ENCODE measurements around the gene VWA7.

VWA7 gene

GRCh38 chr6:31736021-31736767 is 40.9 kb downstream of the VWA7 start, which contains the start of gene CLIC1:
TSS of gene CLIC1 (minus strand) at chr6:31736530. CDS start at chr6:31736300, 230 bp downstream.
- Histone ChIP-seq H3K4me1 (ENCODE audit: control insufficient read depth, insufficient read depth, low read length) (peaks cover 15% of the 10 kb centered on the region), H3K9ac (ENCODE audit: low read length) (peak within 1 kb of the TSS; percentile 97), H3K36me3 (ENCODE audit: control insufficient read depth, insufficient read depth, low read length) (peaks cover 24% of the 10 kb centered on the region), H3K4me3 (ENCODE audit: low read length) (peak within 1 kb of the TSS; percentile 98), H3K27ac (ENCODE audit: low read depth, low read length) (peak within 1 kb of the TSS; percentile 92), H3K27me3 (ENCODE audit: control insufficient read depth, insufficient read depth, low read length) (no peaks in the 10 kb centered on the region)

DNA sequence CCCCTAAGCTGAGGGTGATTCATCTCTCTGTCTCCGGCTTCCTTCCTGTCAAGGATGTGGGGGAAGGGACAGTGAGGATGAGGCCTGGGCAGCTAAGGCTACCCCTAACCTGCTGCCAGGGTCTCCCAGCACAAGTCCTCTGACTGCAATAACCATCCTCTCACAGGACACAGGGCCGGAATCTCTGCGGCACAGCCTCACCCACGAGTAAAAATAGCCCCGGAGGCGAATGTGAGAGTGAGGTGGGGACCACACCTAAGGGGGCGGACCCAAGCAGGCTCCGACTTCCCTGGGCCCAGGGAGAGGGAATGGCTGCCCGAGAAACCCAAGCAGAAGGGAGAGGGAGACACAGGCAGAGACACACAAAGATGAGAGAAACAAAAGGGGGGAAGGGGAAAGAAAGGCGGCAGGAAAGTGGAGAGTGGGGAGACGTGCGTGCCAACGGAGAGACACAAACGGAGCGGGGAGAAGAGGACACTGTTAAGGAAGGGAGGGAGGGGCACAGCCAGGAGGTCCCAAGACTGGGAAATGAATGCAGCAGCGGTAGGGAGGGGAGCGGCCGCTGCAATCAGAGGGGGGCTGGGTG is 42.2 kb downstream of the VWA7 start:
- peaks cover 24% of the 10 kb centered on the region for H3K36me3 ChIP-seq (ENCODE audit: control insufficient read depth, insufficient read depth, low read length)
- H3K27me3 ChIP-seq (ENCODE audit: control insufficient read depth, insufficient read depth, low read length) = no peaks in the 10 kb centered on the region
- peak overlapping the region; percentile 98 for H3K4me3 ChIP-seq (ENCODE audit: low read length)
- H3K9ac ChIP-seq (ENCODE audit: low read length) = peak overlapping the region; percentile 97
- peaks cover 15% of the 10 kb centered on the region for H3K4me1 ChIP-seq (ENCODE audit: control insufficient read depth, insufficient read depth, low read length)
- peak overlapping the region; percentile 92 for H3K27ac ChIP-seq (ENCODE audit: low read depth, low read length)

DNA sequence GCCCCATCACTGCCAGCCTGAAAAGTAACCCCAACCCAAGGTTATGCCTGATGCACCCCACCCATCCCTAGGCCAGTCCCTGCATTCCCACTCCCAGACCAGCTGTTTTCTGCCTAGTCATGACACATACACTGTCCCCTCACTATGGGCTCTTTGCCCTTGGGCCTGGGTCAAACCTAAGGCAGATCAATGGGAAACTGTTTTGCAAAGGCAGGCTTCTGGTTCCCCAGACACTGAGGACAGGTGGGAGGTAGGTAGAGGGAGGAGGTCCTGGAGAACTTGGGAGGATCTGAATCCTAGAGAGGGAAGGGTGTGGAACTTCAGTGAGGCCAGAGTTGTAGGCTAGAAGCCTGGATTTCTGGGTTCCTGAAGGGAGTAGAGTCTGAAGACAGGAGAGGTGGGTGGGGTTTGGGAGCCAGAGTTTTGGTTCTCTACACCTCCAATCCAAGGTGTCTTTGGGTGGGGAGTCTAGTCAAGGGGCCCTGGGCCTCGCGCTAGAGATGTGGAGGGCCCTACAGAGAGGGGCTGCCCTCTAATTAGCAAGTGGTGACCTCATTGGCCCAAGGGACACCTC is 42.8 kb downstream of the VWA7 start:
- Histone ChIP-seq H3K27me3 (ENCODE audit: control insufficient read depth, insufficient read depth, low read length) (no peaks in the 10 kb centered on the region), H3K9ac (ENCODE audit: low read length) (peak overlapping the region; percentile 97), H3K36me3 (ENCODE audit: control insufficient read depth, insufficient read depth, low read length) (peaks cover 24% of the 10 kb centered on the region), H3K4me3 (ENCODE audit: low read length) (peak overlapping the region; percentile 98), H3K27ac (ENCODE audit: low read depth, low read length) (peak overlapping the region; percentile 92), H3K4me1 (ENCODE audit: control insufficient read depth, insufficient read depth, low read length) (peaks cover 14% of the 10 kb centered on the region)

DNA sequence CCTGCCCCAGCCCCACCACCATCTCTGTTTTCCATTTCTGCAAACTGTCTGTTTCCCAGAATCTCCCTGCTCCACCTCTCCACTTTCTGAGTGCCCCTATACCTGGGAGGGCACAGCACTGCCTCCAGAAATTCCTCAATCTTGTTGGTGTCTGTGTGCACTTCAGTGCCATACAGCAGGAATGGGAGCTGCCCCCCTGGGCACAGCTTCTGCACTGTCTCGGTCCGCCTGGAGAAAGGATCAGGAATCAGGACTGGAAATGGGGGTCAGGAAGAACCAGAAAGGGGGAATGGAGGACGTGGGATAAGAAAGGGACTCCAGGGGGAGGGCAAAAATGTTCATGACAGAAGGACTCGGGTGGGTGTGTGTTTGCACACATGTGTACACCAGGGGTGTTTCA is 43.4 kb downstream of the VWA7 start:
- Histone ChIP-seq H3K4me3 (ENCODE audit: low read length) (peak overlapping the region; percentile 98), H3K27me3 (ENCODE audit: control insufficient read depth, insufficient read depth, low read length) (no peaks in the 10 kb centered on the region), H3K27ac (ENCODE audit: low read depth, low read length) (no peak overlapping the region), H3K36me3 (ENCODE audit: control insufficient read depth, insufficient read depth, low read length) (peaks cover 24% of the 10 kb centered on the region), H3K9ac (ENCODE audit: low read length) (no peak overlapping the region), H3K4me1 (ENCODE audit: control insufficient read depth, insufficient read depth, low read length) (peaks cover 11% of the 10 kb centered on the region)

DNA sequence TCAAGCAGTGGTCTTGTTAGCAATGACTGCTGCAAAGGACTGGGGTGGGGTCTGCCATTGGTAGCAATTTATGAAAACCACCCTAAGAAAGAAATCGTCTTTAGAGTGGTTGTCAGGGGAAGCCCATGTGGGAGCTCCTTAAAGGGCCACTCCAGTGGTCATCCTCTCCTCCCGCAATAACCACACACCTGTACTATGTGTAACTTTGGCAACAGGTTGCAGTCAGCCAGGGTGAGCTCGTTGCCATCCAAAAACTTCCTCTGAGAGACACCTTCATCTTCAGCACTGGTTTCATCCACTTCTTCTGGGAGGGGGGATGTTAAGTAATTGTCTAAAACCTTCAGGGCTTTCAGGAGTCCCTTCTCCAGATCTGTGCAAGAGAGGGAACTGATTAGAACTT is 45.1 kb downstream of the VWA7 start:
- Histone ChIP-seq H3K36me3 (ENCODE audit: control insufficient read depth, insufficient read depth, low read length) (peaks cover 26% of the 10 kb centered on the region), H3K4me1 (ENCODE audit: control insufficient read depth, insufficient read depth, low read length) (peaks cover 17% of the 10 kb centered on the region), H3K27me3 (ENCODE audit: control insufficient read depth, insufficient read depth, low read length) (no peaks in the 10 kb centered on the region), H3K27ac (ENCODE audit: low read depth, low read length) (no peak overlapping the region), H3K4me3 (ENCODE audit: low read length) (no peak overlapping the region), H3K9ac (ENCODE audit: low read length) (no peak overlapping the region)

DNA sequence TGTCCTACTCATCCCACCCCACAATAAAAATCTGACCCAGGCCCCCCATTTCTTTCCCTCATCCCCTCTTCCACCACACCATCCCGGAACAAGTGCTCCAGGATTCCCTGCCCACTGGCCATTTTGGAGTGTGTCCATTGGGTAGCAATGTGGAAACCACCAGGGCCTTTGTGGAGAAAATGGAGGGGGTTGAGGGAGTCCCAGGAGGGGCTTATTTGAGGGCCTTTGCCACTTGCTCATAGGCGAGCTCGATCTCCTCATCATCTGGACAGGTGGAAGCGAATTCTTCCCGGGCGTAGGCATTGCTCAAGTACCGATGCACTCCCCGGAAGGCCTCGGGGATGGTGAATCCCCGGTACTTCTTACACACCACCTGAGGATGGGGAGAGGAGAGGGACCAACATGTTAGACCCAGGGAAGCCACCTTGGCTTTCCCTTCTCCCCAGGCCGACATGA is 46.5 kb downstream of the VWA7 start:
- Histone ChIP-seq H3K4me1 (ENCODE audit: control insufficient read depth, insufficient read depth, low read length) (peaks cover 13% of the 10 kb centered on the region), H3K9ac (ENCODE audit: low read length) (no peak overlapping the region), H3K36me3 (ENCODE audit: control insufficient read depth, insufficient read depth, low read length) (peaks cover 39% of the 10 kb centered on the region), H3K27ac (ENCODE audit: low read depth, low read length) (peak overlapping the region; percentile 97), H3K4me3 (ENCODE audit: low read length) (peak overlapping the region; percentile 82), H3K27me3 (ENCODE audit: control insufficient read depth, insufficient read depth, low read length) (no peaks in the 10 kb centered on the region)

DNA sequence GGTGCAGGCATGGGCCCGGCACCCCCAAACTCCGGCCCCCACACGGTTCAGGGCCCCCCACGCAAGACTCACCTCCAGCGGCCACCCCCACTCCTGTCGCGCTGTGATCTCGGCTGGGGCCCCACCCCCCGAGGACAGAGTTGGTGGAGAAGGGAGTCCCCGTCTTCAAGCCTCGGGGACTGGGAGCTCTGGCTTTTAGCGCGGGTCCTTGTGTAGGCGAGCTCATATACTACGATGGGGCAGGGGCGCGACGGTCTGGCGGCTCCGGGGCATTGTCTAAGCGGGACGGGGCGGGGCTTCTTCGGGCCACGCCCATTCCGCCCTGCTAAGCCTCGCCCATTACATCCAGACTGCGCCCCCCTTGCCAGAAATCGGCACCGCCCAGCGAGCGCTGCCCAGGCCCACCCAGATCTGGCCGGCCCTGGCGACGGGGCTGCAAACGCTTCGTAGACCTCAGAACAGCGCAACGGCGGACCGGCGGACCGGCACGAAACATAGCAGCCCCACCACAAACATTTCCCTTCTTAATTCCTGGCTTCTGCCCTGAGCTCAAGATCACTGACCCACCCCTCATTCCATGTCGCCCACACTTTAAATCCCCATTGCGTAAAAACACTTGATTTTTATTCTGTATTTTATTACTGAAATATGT is 47.0 kb downstream of the VWA7 start:
- Histone ChIP-seq H3K27ac (ENCODE audit: low read depth, low read length) (peak overlapping the region; percentile 97), H3K36me3 (ENCODE audit: control insufficient read depth, insufficient read depth, low read length) (peaks cover 41% of the 10 kb centered on the region), H3K9ac (ENCODE audit: low read length) (peak overlapping the region; percentile 25), H3K4me3 (ENCODE audit: low read length) (peak overlapping the region; percentile 82), H3K4me1 (ENCODE audit: control insufficient read depth, insufficient read depth, low read length) (peaks cover 13% of the 10 kb centered on the region), H3K27me3 (ENCODE audit: control insufficient read depth, insufficient read depth, low read length) (no peaks in the 10 kb centered on the region)

DNA sequence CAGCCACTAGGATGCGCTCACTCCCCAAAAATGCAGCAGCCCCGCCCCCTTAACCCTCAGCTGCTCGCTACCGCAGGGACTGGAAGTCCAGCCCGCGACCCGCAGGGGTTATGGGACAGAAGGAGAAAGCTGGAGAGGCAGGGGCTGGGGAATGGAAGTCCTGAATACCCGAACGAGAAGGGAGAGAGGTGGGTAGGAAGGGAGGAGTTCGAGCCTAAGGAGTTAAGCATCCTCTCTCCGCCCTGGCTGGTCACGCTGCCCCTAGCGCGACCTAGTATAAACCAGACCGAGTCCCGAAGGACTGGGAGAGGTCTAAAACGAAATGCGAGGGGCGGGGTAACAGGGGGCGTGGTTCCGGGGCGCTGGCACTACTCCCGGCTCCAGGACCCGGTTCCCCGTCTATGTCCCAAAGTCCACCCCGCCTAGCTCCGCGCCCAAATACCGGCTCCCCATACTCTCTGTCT is 47.6 kb downstream of the VWA7 start:
- Histone ChIP-seq H3K4me1 (ENCODE audit: control insufficient read depth, insufficient read depth, low read length) (peaks cover 11% of the 10 kb centered on the region), H3K9ac (ENCODE audit: low read length) (peak overlapping the region; percentile 76), H3K27ac (ENCODE audit: low read depth, low read length) (peak overlapping the region; percentile 97), H3K27me3 (ENCODE audit: control insufficient read depth, insufficient read depth, low read length) (no peaks in the 10 kb centered on the region), H3K4me3 (ENCODE audit: low read length) (peak overlapping the region; percentile 82), H3K36me3 (ENCODE audit: control insufficient read depth, insufficient read depth, low read length) (peaks cover 41% of the 10 kb centered on the region)

GRCh38 chr6:31728767-31729514 is 48.2 kb downstream of the VWA7 start, which contains the start of gene DDAH2:
TSS of gene DDAH2 (minus strand) at chr6:31729299. CDS start at chr6:31729161, 138 bp downstream.
- H3K4me1 ChIP-seq (ENCODE audit: control insufficient read depth, insufficient read depth, low read length) = peaks cover 6% of the 10 kb centered on the region
- H3K4me3 ChIP-seq (ENCODE audit: low read length) = peak within 1 kb of the TSS; percentile 82
- peak within 1 kb of the TSS; percentile 76 for H3K9ac ChIP-seq (ENCODE audit: low read length)
- H3K36me3 ChIP-seq (ENCODE audit: control insufficient read depth, insufficient read depth, low read length) = peaks cover 36% of the 10 kb centered on the region
- no peaks in the 10 kb centered on the region for H3K27me3 ChIP-seq (ENCODE audit: control insufficient read depth, insufficient read depth, low read length)
- peak within 1 kb of the TSS; percentile 97 for H3K27ac ChIP-seq (ENCODE audit: low read depth, low read length)

- no peaks in the 10 kb centered on the region for H3K27me3 ChIP-seq (ENCODE audit: control insufficient read depth, insufficient read depth, low read length)
- H3K9ac ChIP-seq (ENCODE audit: low read length) = peak overlapping the region; percentile 76
- peaks cover 6% of the 10 kb centered on the region for H3K4me1 ChIP-seq (ENCODE audit: control insufficient read depth, insufficient read depth, low read length)
- H3K27ac ChIP-seq (ENCODE audit: low read depth, low read length) = peak overlapping the region; percentile 97
- H3K36me3 ChIP-seq (ENCODE audit: control insufficient read depth, insufficient read depth, low read length) = peaks cover 29% of the 10 kb centered on the region
- peak overlapping the region; percentile 82 for H3K4me3 ChIP-seq (ENCODE audit: low read length)
Observed at GRCh38 chr6:31727717-31728671, 49.1 kb downstream of the VWA7 start.
